ENCODE measurements around the gene NUDT1.
"Not testable (repeated sequence)": the region's sequence is repeated elsewhere in the genome, so short reads cannot be mapped to it uniquely, and the experiment has no call there.

The NUDT1 gene

GRCh38 chr7:2249744-2250323 is 7.8 kb downstream of the NUDT1 start:
- no peak for DNase-seq (ENCODE audit: low spot score)

DNA sequence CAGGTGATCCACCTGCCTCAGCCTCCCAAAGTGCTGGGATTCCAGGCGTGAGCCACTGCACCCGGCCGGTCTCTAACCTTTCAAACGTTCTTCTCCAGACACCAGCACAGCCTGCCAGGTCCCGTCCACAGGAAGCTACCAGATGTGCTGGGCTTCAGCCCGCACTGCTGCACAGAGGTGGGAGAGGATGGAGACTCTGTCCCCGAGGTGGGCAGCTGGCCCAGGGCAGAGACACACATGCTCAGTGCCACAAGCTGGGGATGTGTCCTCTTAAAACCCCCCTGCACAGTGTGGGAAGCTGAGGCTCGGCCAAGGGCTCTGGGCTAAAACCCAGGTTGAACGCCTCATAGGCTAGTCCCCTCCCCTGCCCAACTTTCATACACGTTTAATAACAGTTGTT is 9.4 kb downstream of the NUDT1 start:
- DNase-seq (ENCODE audit: low spot score): no peak

- DNase-seq (ENCODE audit: low spot score): no peak
Measured at GRCh38 chr7:2251841-2252771, 10.1 kb downstream of the NUDT1 start.

GRCh38 chr7:2253021-2253420 is 11.0 kb downstream of the NUDT1 start:
- DNase-seq (ENCODE audit: low spot score): no peak

- no peak for DNase-seq (ENCODE audit: low spot score)
Measured at GRCh38 chr7:2253525-2254244, 11.7 kb downstream of the NUDT1 start.

- no peak for DNase-seq (ENCODE audit: low spot score)
Measured at GRCh38 chr7:2254429-2255144, 12.6 kb downstream of the NUDT1 start.

GRCh38 chr7:2255145-2256139 is 13.4 kb downstream of the NUDT1 start:
- no peak for DNase-seq (ENCODE audit: low spot score)

DNA sequence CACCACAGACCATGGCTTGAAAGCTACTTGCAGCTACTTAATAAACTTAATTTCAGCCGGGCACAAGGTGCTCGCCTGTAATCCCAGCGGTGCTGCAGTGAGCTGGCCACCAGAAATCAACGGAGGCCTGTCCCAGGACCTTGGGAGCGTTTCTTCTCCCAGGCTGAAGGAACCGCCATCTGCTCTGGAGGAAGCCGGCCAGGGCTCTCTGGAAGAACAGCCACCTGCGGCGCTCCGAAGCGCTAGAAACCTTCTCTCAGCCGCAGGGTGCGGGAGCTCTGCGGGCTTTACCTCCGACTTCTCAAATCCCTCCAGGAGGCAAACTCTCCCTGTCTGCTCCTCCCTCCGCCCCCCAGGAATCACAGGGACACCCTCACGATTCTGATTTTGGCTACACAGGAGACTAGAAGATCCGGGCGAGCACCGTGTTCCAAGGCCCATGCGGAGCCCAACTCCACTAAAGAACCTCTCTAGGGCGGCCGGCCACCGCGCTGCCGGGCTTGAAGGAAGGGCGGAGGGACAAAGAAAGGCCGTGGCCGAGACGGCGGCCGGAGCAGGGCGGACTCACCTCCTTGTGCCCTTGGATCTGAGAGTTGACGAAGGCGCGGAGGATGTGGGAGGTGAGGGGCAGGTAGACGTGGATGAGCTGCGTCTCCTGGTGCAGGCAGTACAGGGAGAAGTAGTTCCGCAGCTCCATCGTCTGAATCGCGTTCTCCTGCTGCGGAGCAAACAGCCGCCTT is 14.4 kb downstream of the NUDT1 start:
- no peak for DNase-seq (ENCODE audit: low spot score)

DNA sequence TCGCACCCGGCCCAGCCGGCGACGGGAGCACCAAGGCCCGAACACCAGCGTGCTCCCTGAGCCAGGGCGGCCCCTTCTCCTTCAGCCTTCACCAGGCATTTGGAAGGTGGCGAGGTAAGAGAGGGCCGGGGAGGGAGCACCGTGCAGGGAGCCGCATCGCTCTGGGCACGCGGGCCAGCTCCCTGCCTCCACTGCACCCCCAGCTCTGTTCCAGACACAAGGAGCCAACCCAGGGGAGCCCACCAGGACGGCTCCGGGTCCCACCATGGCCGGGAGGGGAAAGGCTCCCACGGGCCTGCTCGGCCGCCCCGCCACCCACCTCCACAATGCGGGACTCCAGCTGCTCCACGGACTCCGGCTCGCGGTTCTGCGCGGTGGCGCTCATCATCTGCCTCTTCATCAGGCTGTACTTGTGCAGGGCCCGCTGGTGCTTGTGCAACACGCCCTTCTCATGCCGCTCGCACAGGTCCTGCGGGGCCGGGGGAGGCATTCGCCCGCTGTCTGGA is 15.1 kb downstream of the NUDT1 start:
- DNase-seq (ENCODE audit: low spot score): no peak

DNA sequence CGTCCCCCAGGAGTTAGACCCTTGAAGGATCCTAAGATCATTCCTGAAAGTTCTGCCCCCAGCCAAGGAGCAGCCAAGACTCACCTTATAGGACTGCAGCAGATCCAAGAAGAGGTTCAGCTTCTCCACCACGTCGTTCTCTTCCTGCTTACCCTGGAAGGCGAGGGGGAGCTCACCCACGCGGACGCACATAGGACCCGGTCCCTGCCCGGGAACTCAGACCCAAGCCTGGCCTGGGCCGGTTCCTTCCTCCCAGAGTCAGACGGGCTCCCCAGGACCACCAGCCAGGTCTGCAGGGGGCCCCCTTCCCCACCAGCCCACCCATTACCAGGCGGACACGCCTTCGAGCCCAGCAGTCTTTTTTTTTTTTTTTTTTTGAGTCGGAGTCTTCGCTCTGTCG is 15.6 kb downstream of the NUDT1 start:
- DNase-seq (ENCODE audit: low spot score): no peak

DNA sequence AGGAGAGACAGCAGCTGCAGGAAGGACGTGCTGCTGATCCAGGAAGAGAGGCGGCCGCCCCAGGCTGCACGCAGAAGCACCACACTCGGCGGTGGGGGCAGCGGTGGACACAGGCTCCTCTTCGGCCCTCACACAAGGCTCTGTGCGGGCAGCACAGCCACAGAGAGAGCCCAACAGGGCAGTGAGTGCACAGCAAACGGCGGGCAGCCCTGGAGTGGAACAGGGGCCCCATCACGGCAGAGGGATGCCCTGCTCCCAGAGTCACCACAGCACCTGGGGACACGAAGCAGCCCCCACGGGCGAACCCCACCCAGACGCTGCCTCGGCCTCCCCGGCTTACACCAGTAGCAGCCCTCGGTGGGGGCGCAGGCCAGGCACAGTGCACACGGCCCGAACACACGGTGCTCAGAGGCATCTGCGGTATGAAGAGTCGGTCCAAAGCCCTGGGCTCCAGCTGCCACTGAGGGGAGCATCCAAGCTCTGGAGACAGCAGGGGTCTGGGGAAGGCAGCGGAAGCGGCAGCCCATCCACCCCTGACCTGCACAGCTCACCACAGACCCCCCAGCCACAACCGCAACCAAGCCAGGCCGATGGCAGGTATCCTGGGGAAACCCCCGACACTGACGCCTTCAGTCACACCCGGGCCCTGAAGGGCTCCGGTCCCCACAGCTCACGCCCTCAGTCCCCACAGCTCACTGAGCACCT is 16.8 kb downstream of the NUDT1 start:
- no peak for DNase-seq (ENCODE audit: low spot score)

- DNase-seq (ENCODE audit: low spot score): no peak
Measured at GRCh38 chr7:2259480-2259879, 17.5 kb downstream of the NUDT1 start.

GRCh38 chr7:2260820-2261219 is 18.8 kb downstream of the NUDT1 start:
- no peak for DNase-seq (ENCODE audit: low spot score)

DNA sequence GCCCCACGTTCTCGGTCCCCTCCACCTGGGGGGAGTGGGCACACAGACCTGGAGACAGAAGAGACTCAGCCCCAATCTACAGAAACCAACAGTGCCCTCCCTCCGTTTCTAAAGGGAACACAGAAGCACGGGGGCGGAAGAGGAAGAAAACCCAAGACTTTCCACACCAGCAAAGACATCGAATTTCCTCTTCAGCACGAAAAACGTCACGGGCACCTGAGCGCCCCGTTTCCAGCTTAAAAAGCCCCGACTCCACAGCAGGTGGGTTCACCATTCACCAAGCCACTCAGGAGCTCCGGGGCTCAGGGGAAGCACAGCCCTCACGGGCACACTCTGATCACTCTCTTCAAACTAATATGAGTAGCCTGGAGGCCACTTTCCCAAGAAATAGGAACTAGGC is 19.6 kb downstream of the NUDT1 start:
- DNase-seq (ENCODE audit: low spot score): no peak

DNA sequence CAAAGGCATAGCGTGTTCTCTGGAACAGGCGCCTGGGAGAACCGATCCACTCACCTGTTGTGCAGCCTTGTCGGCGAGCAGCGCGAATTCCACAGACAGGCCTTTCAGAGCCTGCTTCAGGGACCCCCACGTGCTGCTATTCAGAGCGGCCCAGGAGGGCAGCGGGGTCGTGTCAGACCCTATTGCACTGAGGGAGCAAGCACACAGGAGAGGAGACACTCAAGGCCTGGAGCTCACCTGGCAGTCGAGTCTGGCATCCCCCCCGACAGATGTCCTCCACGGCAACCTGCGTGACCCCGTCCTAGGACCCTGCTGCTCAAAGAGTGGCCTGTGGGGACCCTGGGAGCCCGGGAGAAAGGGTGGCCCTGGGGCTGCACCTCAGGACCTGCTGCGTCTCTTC is 21.1 kb downstream of the NUDT1 start:
- no peak for DNase-seq (ENCODE audit: low spot score)

DNA sequence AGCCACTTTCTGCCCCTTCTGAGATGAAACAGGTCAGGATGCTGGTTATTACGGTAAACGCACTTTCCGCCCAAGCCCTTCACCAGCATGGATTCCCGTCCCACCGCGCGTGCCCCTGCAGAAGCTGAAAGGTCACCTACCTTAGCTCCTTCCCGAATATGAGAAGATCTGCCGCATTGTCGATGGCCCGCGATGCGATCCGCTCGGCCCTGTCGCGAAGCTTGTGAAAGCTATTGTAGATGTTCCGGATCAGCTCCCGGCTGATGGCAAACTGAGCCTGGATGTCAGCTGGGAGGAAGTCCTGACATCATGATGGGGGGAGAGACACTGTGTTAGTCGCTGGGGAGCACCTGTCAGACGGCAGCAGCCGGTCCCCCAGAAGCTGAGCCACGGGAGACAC is 22.1 kb downstream of the NUDT1 start:
- no peak for DNase-seq (ENCODE audit: low spot score)

- DNase-seq (ENCODE audit: low spot score): no peak
Measured at GRCh38 chr7:2266911-2267310, 24.9 kb downstream of the NUDT1 start.

DNA sequence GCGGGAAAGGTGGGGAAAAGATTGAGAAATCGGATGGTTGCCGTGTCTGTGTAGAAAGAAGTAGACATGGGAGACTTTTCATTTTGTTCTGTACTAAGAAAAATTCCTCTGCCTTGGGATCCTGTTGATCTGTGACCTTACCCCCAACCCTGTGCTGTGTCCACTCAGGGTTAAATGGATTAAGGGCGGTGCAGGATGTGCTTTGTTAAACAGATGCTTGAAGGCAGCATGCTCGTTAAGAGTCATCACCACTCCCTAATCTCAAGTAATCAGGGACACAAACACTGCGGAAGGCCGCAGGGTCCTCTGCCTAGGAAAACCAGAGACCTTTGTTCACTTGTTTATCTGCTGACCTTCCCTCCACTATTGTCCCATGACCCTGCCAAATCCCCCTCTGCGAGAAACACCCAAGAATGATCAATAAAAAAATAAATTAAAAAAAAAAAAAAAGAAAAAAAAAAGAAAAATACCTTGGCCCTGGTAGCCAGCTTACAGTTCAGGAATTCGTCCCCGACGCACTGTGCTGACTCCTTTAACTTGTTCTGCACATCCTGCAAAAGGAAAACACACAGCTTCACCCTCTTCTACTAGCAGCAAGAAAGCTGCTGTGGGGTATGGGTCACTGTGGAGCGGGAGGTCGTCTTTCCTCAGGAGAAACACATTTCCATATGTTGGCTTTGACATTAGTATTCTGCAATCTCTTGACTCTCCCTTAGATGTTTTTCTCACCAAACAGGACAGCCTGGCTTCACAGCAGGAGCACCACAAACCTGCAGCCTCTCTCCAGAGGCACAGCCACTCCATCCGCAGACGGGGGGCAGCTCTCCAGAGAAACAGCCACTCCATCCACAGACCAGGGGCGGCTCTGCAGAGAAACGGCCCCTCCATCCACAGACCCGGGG is 27.3 kb downstream of the NUDT1 start:
- DNase-seq (ENCODE audit: low spot score): not testable (repeated sequence)

Measured in CD4-positive, alpha-beta T cell treated with Interleukin-2 at 100 ng/mL for 4 hours (primary cell).